Natural killer cell (primary cell): ENCODE measurements around the gene FBLN1. TPM values are rescaled to one million over a fixed set of nuclear protein-coding genes. Genes with fewer than 3 reads are reported as not detected.

Experiments
- ATAC-seq, 3 donors: fragments of 150-1000 bp in 2 of 3; fragments of 200-7000 bp in 1 of 3; cut with Tn5 transposase; 1 replicate in 1 of 3; 2 replicates in 2 of 3; pipeline ENCODE4 v1.10.0; 2021; ENCODE audit warnings: mild to moderate bottlenecking in 2 of 3, moderate library complexity in 2 of 3
- DNase-seq, 2 donors: peaks; one replicate each; pipeline versions ENCODE4 v3.0.0 to v3.0.0-alpha.2; 2013 to 2021; ENCODE audit warnings: mixed read lengths in 1 of 2
- H3K27ac ChIP-seq: one replicate; pipeline ENCODE4 v1.5.1; 2013; ENCODE audit warnings: mild to moderate bottlenecking, low read length
- H3K27me3 ChIP-seq: one replicate; pipeline ENCODE4 v1.6.1; 2013; ENCODE audit warnings: low read length; ENCODE audit not compliant: control insufficient read depth, insufficient read depth
- H3K36me3 ChIP-seq: one replicate; pipeline ENCODE4 v1.6.1; 2013; ENCODE audit warnings: low read length; ENCODE audit not compliant: control insufficient read depth, insufficient read depth
- H3K4me1 ChIP-seq: one replicate; pipeline ENCODE4 v1.6.1; 2013; ENCODE audit warnings: low read length; ENCODE audit not compliant: control insufficient read depth, insufficient read depth
- H3K4me3 ChIP-seq: one replicate; pipeline ENCODE4 v1.5.1; 2013; ENCODE audit warnings: low read length
- H3K9me3 ChIP-seq: one replicate; pipeline ENCODE4 v1.6.1; 2013; ENCODE audit warnings: low read length; ENCODE audit not compliant: control insufficient read depth, insufficient read depth
- H3K27ac Mint-ChIP-seq, 2 donors: one replicate each; pipeline ENCODE4 v1.8.0; 2022; ENCODE audit warnings: mild to moderate bottlenecking in 2 of 2, mixed read lengths in 2 of 2, moderate library complexity in 1 of 2
- H3K27me3 Mint-ChIP-seq, 2 donors: one replicate each; pipeline ENCODE4 v1.8.0; 2022; ENCODE audit warnings: low read depth in 2 of 2, mixed read lengths in 2 of 2
- H3K36me3 Mint-ChIP-seq: one replicate; pipeline ENCODE4 v1.8.0; 2022; ENCODE audit warnings: mixed read lengths
- H3K4me1 Mint-ChIP-seq, 2 donors: one replicate each; pipeline ENCODE4 v1.8.0; 2022; ENCODE audit warnings: mixed read lengths in 2 of 2
- H3K4me3 Mint-ChIP-seq: one replicate; pipeline ENCODE4 v1.8.0; 2022; ENCODE audit warnings: mild to moderate bottlenecking, moderate library complexity, mixed read lengths
- H3K9me3 Mint-ChIP-seq, 2 donors: one replicate each; pipeline ENCODE4 v1.8.0; 2022; ENCODE audit warnings: mixed read lengths in 2 of 2
- WGBS: methylation state at CpG from one replicate; pipeline ENCODE4 v1.1.7; 2013; ENCODE audit warnings: missing lambda C conversion rate; ENCODE audit not compliant: insufficient coverage; 5-methylcytosine and 5-hydroxymethylcytosine counted together
- intact Hi-C: fragments of 100-400 bp; cut with micrococcal nuclease; formaldehyde crosslinking; loops from one replicate; pipeline ENCODE4 v1.14.2; 2022
- total RNA-seq, 4 donors: library from RNA; stranded (reverse); fragments of 120-200 nt in 1 of 4; gene quantifications; one replicate each; pipeline versions ENCODE4 v1.2.3 to v1.2.4, GENCODE V29; 2013 to 2022
- TF ChIP-seq, protein P1 (sequence below): fragments of 200-600 bp; IDR thresholded peaks from one replicate; pipeline ENCODE4 v1.8.0; 2022; ENCODE audit warnings: antibody characterized with exemption

Gene FBLN1
- total RNA-seq, 3 donors from 2014 or later (not counting 1 experiment from before 2014, with no cell fraction given): 0.58 TPM; not detected in 2

DNA sequence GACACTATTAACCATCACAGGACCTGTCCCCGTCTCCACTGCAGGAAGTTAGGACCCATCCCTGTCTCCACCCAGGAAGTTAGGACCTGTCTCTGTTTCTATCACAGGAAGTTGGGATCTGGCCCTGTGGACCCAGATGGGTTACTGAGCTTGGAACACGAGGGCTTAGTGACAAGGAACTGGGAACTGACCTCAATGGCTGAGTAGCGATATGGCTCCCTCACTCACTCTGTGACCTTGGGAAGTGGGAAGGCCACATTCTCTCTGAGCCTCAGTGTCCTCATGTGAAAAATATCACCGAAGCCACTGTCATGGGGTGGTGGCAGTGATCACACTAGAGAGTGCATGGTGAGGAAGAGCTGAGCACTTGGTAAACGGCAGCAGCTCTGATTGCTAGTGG lies 59.4 kb downstream of the FBLN1 start:
- 87% methylated on average over 5 of the region's 5 CpGs for WGBS
- H3K27ac Mint-ChIP-seq: no peak overlapping the region
- no peaks in the 10 kb centered on the region for H3K9me3 ChIP-seq
- H3K4me1 Mint-ChIP-seq: no peaks in the 10 kb centered on the region
- H3K27ac ChIP-seq: no peak overlapping the region
- ATAC-seq: no peak
- H3K36me3 Mint-ChIP-seq: peaks cover 11% of the 10 kb centered on the region
- TF ChIP-seq, protein P1, sequence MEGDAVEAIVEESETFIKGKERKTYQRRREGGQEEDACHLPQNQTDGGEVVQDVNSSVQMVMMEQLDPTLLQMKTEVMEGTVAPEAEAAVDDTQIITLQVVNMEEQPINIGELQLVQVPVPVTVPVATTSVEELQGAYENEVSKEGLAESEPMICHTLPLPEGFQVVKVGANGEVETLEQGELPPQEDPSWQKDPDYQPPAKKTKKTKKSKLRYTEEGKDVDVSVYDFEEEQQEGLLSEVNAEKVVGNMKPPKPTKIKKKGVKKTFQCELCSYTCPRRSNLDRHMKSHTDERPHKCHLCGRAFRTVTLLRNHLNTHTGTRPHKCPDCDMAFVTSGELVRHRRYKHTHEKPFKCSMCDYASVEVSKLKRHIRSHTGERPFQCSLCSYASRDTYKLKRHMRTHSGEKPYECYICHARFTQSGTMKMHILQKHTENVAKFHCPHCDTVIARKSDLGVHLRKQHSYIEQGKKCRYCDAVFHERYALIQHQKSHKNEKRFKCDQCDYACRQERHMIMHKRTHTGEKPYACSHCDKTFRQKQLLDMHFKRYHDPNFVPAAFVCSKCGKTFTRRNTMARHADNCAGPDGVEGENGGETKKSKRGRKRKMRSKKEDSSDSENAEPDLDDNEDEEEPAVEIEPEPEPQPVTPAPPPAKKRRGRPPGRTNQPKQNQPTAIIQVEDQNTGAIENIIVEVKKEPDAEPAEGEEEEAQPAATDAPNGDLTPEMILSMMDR: no peak
- no peaks in the 10 kb centered on the region for H3K36me3 ChIP-seq
- H3K27me3 Mint-ChIP-seq: peaks cover 5 to 9% of the 10 kb centered on the region in 2 donors
- intact Hi-C loops: no loop called here
- DNase-seq: no peak
- no peaks in the 10 kb centered on the region for H3K4me1 ChIP-seq
- H3K4me3 ChIP-seq: no peak overlapping the region
- peaks cover 3% of the 10 kb centered on the region in 2 donors for H3K9me3 Mint-ChIP-seq
- H3K4me3 Mint-ChIP-seq: no peak overlapping the region
- no peaks in the 10 kb centered on the region for H3K27me3 ChIP-seq

GRCh38 chr22:45562537-45563361 lies 60.1 kb downstream of the FBLN1 start:
- no peak overlapping the region for H3K4me3 Mint-ChIP-seq
- peaks cover 8 to 15% of the 10 kb centered on the region in 2 donors for H3K27me3 Mint-ChIP-seq
- no peaks in the 10 kb centered on the region for H3K27me3 ChIP-seq
- intact Hi-C loops: no loop called here
- no peaks in the 10 kb centered on the region for H3K36me3 ChIP-seq
- TF ChIP-seq, protein P1: no peak
- H3K9me3 ChIP-seq: no peaks in the 10 kb centered on the region
- peaks cover 11% of the 10 kb centered on the region for H3K36me3 Mint-ChIP-seq
- no peaks in the 10 kb centered on the region for H3K4me1 ChIP-seq
- H3K27ac ChIP-seq: no peak overlapping the region
- no peaks in the 10 kb centered on the region for H3K4me1 Mint-ChIP-seq
- peaks cover 3% of the 10 kb centered on the region in 2 donors for H3K9me3 Mint-ChIP-seq
- no peak overlapping the region for H3K27ac Mint-ChIP-seq
- H3K4me3 ChIP-seq: no peak overlapping the region
- WGBS: 97% methylated on average over 44 of the region's 44 CpGs
- DNase-seq (no peak), ATAC-seq (peak in 1 of 3 donors; percentile 36)

DNA sequence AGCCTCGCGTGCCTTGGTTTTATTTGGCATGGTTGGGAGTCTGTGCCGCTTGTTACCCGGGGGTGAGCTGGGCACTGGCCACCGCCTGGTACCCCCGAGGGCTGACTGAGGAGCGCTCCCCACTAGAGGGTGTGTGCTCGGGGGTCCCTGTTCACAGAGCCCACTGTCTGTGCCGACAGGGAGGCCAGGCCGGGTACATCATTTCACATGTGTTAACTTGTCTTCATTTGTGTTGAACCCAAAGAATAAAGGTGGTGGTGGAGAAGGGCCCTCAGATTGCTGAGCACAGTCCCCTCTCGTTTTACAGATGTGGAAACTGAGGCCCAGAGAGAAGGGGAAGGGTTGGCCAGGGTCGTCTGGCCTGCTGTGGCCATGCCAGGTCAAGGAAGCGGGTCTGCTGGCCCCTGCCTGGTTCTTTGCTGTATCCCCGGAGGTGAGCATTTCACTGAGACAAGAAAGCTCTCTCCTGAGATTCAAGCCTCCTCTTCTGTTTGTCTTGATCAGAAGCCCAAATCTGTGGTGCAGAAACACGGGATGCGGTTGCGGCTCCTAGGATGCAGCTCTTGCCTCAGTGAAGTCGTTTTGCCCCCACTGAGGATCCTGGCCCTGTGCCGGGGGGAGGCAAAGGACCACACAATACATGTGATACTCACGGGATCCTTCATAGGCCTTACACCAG lies 60.8 kb downstream of the FBLN1 start:
- Histone ChIP-seq H3K4me3 (no peak overlapping the region), H3K9me3 (no peaks in the 10 kb centered on the region), H3K4me1 (no peaks in the 10 kb centered on the region), H3K27ac (no peak overlapping the region), H3K27me3 (no peaks in the 10 kb centered on the region), H3K36me3 (no peaks in the 10 kb centered on the region)
- Mint-ChIP-seq H3K4me3 (no peak overlapping the region), H3K36me3 (peaks cover 11% of the 10 kb centered on the region), H3K9me3 (peaks cover 3% of the 10 kb centered on the region in 2 donors), H3K27me3 (peaks cover 8 to 19% of the 10 kb centered on the region in 2 donors), H3K4me1 (no peaks in the 10 kb centered on the region), H3K27ac (no peak overlapping the region)
- TF ChIP-seq, protein P1: no peak
- intact Hi-C loops: no loop called here
- 83% methylated on average over 20 of the region's 20 CpGs for WGBS
- ATAC-seq (no peak), DNase-seq (no peak)
